A673 (cell line): ENCODE results near the gene CALN1. TPM values are rescaled to one million over a fixed set of nuclear protein-coding genes. Genes with fewer than 3 reads are reported as not detected.

Source experiments
- BruUV-seq: library from RNA; stranded (reverse); fragments of 400-500 nt; replicated peaks from 2 replicates; lab custom pipeline; 2021; lab: Mats Ljungman, UMichigan
- CTCF ChIA-PET: fragments of 300-600 bp; sonication (Branson Sonifier 250); formaldehyde crosslinking; loops from one replicate; lab custom pipeline; 2022; ENCODE audit warnings: antibody characterized with exemption; lab: Charles Lee
- POLR2A ChIA-PET: fragments of 300-600 bp; sonication (Branson Sonifier 250); formaldehyde crosslinking; loops from one replicate; lab custom pipeline; 2022; ENCODE audit warnings: antibody characterized with exemption; ENCODE audit not compliant: low non-redundant PET; lab: Charles Lee
- DNase-seq: peaks from one replicate; pipeline ENCODE4 v3.0.0-alpha.2; 2015; ENCODE audit warnings: low spot score
- H3K27ac ChIP-seq: fragments of 200-600 bp; sonication (generic); 2 replicates; pipeline ENCODE4 v1.5.1; 2016; ENCODE audit warnings: mixed run types, low read depth, mild to moderate bottlenecking, mixed read lengths, antibody characterized with exemption, low read length; ENCODE audit not compliant: poor library complexity, severe bottlenecking
- H3K27me3 ChIP-seq: fragments of 200-600 bp; sonication (generic); replicated peaks from 2 replicates; pipeline ENCODE4 v1.6.1; 2017; ENCODE audit warnings: mixed run types, low read depth, mild to moderate bottlenecking, mixed read lengths, antibody characterized with exemption, low read length; ENCODE audit not compliant: insufficient read depth, poor library complexity
- H3K36me3 ChIP-seq: fragments of 200-600 bp; sonication (generic); 2 replicates; pipeline ENCODE4 v1.6.1; 2016; ENCODE audit warnings: mixed run types, mild to moderate bottlenecking, mixed read lengths, antibody characterized with exemption, low read length; ENCODE audit not compliant: insufficient read depth, poor library complexity, severe bottlenecking
- H3K4me1 ChIP-seq: fragments of 200-600 bp; sonication (generic); 2 replicates; pipeline ENCODE4 v1.6.1; 2017; ENCODE audit warnings: mixed run types, mild to moderate bottlenecking, mixed read lengths, antibody characterized with exemption, low read length; ENCODE audit not compliant: insufficient read depth, poor library complexity, severe bottlenecking
- H3K4me3 ChIP-seq: fragments of 200-600 bp; sonication (generic); 2 replicates; pipeline ENCODE4 v1.5.1; 2016; ENCODE audit warnings: low read depth, mixed run types, mild to moderate bottlenecking, mixed read lengths, low read length; ENCODE audit not compliant: poor library complexity, severe bottlenecking
- H3K9me3 ChIP-seq: fragments of 200-600 bp; sonication (generic); 2 replicates; pipeline ENCODE4 v1.6.1; 2016; ENCODE audit warnings: mixed run types, low read depth, mild to moderate bottlenecking, mixed read lengths, antibody characterized with exemption, low read length; ENCODE audit not compliant: poor library complexity, severe bottlenecking
- EZH2 ChIP-seq: fragments of 200-600 bp; sonication (generic); IDR thresholded peaks from 2 replicates; pipeline ENCODE4 v1.6.1; 2017; ENCODE audit warnings: borderline replicate concordance, low read depth, mild to moderate bottlenecking, mixed read lengths, antibody characterized with exemption, low read length; ENCODE audit not compliant: poor library complexity, severe bottlenecking
- intact Hi-C: fragments of 100-400 bp; cut with micrococcal nuclease; formaldehyde crosslinking; loops from one replicate; pipeline ENCODE4 v1.10.0; 2022; ENCODE audit not compliant: unreplicated experiment
- total RNA-seq: library from RNA; stranded (reverse); gene quantifications from 2 replicates; pipeline ENCODE4 v1.2.3, GENCODE V29; 2021
- TF ChIP-seq, protein P1 (sequence below): fragments of 300-800, 200-600 bp; sonication (generic); conservative IDR thresholded peaks from 2 replicates; pipeline ENCODE4 v1.5.1; 2017; ENCODE audit warnings: low read depth, mild to moderate bottlenecking, antibody characterized with exemption, low read length, moderate library complexity, mixed read lengths

Gene CALN1
- total RNA-seq, 1 experiment from 2014 or later, result not detected

- ChIA-PET CTCF (no interaction called here), POLR2A (no interaction called here)
- intact Hi-C loops, result no loop called here
- no peaks in the 10 kb centered on the region for H3K4me1 ChIP-seq
- DNase-seq, result no peak
- H3K36me3 ChIP-seq, result no peaks in the 10 kb centered on the region
- no peak overlapping the region for H3K27ac ChIP-seq
- TF ChIP-seq, protein P1, sequence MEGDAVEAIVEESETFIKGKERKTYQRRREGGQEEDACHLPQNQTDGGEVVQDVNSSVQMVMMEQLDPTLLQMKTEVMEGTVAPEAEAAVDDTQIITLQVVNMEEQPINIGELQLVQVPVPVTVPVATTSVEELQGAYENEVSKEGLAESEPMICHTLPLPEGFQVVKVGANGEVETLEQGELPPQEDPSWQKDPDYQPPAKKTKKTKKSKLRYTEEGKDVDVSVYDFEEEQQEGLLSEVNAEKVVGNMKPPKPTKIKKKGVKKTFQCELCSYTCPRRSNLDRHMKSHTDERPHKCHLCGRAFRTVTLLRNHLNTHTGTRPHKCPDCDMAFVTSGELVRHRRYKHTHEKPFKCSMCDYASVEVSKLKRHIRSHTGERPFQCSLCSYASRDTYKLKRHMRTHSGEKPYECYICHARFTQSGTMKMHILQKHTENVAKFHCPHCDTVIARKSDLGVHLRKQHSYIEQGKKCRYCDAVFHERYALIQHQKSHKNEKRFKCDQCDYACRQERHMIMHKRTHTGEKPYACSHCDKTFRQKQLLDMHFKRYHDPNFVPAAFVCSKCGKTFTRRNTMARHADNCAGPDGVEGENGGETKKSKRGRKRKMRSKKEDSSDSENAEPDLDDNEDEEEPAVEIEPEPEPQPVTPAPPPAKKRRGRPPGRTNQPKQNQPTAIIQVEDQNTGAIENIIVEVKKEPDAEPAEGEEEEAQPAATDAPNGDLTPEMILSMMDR, result no peak
- no peak for TF ChIP-seq EZH2
- H3K27me3 ChIP-seq, result no peaks in the 10 kb centered on the region
- peaks cover 6% of the 10 kb centered on the region for H3K9me3 ChIP-seq
- H3K4me3 ChIP-seq, result no peak overlapping the region
- no TSS peak for BruUV-seq
Measured at GRCh38 chr7:72413886-72414285, 1.7 kb upstream of the CALN1 start.

- intact Hi-C loops, result no loop called here
- no peak for TF ChIP-seq EZH2
- TF ChIP-seq, protein P1, result no peak
- Histone ChIP-seq H3K4me1 (no peaks in the 10 kb centered on the region), H3K27me3 (no peaks in the 10 kb centered on the region), H3K9me3 (peaks cover 4% of the 10 kb centered on the region), H3K4me3 (no peak overlapping the region), H3K36me3 (no peaks in the 10 kb centered on the region), H3K27ac (no peak overlapping the region)
- POLR2A ChIA-PET, result no interaction called here
- BruUV-seq, result no TSS peak
- DNase-seq, result no peak
- CTCF ChIA-PET, result no interaction called here
Measured at GRCh38 chr7:72413290-72413689, 1.2 kb upstream of the CALN1 start.

DNA sequence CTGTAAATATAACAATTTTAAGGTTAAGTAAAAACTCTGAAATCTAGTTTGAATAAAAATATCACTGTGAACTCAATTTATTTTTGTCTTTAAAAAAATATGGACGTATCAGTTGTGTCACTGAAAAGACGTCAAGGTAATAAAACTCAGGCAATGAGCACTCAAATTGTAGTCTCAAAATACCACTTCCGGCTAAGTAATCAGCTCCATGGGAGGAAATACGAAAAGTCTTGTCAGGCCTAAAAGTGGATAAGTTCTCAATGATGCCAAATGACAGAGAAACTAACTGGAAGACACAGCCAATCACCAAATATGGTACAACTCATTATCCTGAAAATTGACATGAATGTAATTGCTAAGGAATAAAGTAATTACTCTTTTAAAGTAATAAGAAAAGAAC is 719 bp downstream of the CALN1 start:
- Histone ChIP-seq H3K36me3 (no peaks in the 10 kb centered on the region), H3K4me3 (no peak overlapping the region), H3K9me3 (no peaks in the 10 kb centered on the region), H3K4me1 (no peaks in the 10 kb centered on the region), H3K27me3 (no peaks in the 10 kb centered on the region), H3K27ac (no peak overlapping the region)
- POLR2A ChIA-PET, result no interaction called here
- TF ChIP-seq, protein P1, result no peak
- TF ChIP-seq EZH2, result no peak
- BruUV-seq, result no TSS peak
- DNase-seq, result no peak
- CTCF ChIA-PET, result no interaction called here
- intact Hi-C loops, result no loop called here
